ENCODE results near the gene TRANK1. TPM values are rescaled to one million over a fixed set of nuclear protein-coding genes. Genes with fewer than 3 reads are reported as not detected.
"Not testable (repeated sequence)": the region's sequence is repeated elsewhere in the genome, so short reads cannot be mapped to it uniquely, and the experiment has no call there.

Gene TRANK1
- total RNA-seq, 2 donors from 2014 or later, result 54.0 to 144 TPM

DNA sequence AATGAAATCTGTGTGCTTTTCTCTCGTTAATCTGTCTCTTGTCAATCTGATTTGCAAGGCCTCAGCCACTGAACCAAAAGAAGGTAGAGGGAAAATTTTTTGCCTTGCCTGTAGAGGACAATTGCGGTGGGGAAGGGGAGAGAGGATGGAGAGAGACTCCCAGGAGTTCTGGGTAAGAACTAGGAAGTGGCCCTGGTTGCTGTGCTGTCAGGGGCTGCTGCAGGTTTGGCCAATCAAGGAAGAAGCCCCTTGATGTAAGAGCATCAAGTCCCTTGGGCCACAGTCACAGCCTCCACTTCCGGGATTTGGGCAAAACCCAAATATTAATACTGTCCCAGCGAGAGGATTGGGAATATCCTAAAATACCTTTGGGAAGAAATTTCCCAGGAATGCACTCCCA lies 43.3 kb downstream of the TRANK1 start:
- intact Hi-C loops (cut with DNase I, micrococcal nuclease), result no loop called here
- DNase-seq (no peak), ATAC-seq (no peak)

DNA sequence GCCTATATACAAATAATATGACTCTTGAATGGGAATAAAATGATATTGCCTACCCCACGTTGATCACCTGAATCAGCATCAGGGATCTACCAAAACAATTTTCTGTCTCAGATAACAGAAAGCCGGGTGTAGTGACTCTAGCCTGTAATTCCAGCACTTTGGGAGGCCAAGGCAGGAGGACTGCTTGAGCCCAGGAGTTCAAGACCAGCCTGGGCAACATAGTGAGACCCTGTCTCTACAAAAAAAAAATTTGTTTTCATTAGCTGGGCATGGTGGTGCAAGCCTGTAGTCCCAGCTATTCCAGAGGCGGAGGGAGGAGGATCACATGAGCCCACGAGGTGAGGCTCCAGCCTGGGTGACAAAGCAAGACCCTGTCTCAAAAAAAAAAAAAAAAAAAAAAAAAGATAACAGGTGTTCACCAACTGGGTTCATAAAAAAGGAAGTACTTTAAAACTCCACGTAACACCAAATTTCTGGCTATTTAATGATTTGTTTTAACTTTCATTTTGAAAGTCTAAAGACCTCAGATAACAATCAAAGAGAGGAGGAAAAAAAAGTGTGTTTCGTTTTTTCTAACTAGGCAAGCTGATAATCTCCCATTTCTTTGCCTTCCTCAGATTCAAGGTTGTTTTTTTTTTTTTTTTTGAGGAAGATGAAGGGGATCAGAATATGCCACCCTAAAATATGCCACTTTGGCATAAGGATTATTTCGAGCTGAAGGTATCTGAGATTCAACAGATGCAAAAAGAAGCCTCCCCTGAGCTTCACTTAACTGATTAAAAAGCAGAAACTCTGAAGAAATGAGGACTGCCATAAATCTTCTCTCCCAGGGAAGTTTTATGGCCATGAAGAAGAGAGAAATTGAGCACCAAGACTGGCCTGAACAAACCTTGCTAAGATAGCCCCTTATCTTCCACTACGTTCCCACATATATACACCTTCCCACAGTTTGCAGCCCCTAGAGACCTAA lies 44.1 kb downstream of the TRANK1 start:
- DNase-seq (no peak), ATAC-seq (no peak)
- intact Hi-C loops (cut with DNase I, micrococcal nuclease), result no loop called here

DNA sequence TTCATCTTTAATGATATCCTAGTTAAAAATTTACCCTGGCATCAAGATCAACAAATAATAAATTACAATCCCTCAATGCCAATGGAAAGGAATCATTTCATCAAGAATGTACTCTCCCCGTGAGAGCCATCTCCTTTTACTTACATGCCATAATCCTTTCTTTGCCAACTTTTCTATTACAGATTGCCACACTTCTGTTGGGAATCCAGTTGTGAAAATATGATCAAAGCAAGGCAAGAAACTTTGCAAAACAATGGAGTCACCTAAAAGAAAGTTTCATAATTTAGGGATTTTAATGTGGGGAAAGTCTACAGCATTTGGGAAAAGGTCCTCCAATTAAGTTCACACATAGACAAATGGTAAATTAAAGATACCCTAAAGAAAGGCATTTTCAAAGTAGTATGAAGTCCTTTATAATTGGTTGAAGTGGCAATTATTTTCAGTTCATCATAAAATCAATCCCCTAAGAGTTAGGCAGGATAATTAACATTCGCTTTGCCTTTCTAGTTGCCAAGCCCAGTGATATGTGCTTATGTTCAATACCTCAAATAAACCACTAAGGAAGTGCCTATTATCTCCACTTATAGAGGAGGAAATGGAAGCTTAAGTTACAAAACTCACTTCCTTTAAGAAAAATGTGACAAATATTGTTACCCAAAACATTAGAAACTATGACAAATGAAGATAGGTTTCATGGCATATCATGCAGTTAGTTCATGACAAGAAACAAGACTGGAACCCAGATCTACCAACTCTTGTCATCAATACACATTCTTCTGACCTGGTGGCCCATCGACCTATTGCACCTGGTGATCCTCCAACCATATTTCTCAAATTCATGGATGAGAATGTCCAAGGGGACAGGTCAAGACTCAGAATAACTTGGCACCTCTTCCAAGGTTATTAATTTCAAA lies 49.1 kb downstream of the TRANK1 start:
- DNase-seq (no peak), ATAC-seq (no peak)
- intact Hi-C loops (cut with DNase I, micrococcal nuclease), result no loop called here

DNA sequence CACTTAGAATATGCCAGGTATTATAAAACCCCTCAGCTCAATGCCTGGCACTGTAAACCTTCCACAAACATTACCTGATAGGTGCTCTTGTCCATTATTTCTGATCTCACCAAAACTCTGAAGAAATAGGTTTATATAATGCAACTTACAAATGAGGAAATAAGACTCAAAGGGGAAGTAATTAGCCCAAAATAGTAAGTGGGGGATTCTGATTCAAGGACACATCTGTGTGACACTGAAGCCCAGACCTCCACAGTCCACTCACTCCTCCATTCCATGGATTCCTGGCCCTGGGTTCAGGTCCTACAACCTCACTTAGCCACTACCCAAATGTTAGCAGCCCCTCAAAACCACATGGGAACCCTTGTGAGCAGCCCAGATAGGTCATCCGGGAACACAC lies 49.9 kb downstream of the TRANK1 start:
- ATAC-seq, result no peak
- DNase-seq, result no peak

DNA sequence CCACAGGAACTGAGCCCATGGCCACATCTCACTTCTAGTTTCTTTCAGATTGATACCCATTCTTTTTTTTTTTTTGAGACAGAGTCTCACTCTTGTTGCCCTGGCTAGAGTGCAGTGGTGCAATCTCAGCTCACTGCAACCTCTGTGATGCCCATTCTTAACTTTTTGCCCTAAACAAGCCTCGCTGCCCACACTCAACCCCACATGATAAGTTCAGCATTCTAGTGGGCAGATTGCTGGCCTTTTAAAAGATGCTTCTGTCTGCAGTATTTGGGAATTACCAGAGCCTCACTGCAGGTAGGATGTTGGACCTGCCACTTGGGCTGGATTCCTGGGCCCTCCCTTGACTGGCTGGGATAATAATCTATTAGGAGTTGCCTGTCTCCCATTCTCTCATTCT lies 51.0 kb downstream of the TRANK1 start:
- DNase-seq (no peak), ATAC-seq (no peak)
- intact Hi-C loops (cut with DNase I, micrococcal nuclease), result no loop called here

More for the DNA sequence above, 49.9 kb downstream of the TRANK1 start:
- intact Hi-C loops (cut with DNase I, micrococcal nuclease), result no loop called here

DNA sequence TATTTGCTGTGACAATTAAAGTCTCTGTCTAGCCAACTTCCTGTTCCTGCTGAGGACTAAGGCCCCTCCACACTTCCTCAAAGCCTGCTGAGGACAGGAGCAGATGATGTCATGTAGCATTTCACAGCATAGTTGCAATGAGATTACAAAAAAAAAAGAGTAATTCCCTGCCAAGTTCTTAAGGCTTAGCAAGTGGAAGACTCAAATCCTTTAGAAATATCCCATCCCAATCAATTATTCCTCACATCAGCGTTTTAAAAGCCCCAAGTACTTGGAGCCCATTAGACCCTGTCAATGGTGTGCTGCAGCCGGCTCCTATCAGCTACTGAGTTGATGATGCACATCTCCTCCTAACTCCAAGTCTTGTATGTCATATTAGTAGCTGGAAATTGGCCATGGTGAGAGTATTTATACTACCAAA lies 51.7 kb downstream of the TRANK1 start:
- ATAC-seq, result peak; percentile 92
- intact Hi-C loops (cut with DNase I, micrococcal nuclease), result no loop called here
- DNase-seq, result no peak

DNA sequence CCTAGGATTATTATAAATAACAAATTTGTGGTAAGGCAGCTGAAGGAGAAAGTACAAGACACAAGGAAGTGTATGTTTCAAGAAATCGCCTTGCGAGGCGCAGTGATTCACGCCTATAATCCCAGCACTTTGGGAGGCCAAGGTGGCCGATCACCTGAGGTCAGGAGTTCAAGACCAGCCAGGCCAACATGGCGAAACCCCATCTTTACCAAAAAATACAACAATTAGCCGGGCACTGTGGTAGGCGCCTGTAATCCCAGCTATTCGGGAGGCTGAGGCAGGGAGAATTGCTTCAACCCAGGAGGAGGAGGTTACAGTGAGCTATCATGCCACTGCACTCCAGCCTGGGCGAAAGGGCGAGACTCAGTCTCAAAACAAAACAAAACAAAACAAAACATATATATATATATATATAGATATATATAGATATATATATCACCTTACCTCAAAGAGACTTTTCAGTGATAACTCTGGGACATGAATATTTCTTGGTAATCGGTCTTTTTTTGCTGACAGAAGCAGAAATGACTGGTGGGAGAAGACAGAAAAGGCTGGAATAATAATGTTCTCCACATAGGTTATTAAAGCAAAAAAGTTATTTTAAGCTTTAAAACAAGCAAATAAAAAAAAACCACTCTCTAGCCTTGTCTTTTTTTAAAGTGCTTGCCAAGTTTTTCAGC lies 52.3 kb downstream of the TRANK1 start:
- no peak for DNase-seq
- intact Hi-C loops (cut with DNase I, micrococcal nuclease), result no loop called here
- ATAC-seq, result no peak

DNA sequence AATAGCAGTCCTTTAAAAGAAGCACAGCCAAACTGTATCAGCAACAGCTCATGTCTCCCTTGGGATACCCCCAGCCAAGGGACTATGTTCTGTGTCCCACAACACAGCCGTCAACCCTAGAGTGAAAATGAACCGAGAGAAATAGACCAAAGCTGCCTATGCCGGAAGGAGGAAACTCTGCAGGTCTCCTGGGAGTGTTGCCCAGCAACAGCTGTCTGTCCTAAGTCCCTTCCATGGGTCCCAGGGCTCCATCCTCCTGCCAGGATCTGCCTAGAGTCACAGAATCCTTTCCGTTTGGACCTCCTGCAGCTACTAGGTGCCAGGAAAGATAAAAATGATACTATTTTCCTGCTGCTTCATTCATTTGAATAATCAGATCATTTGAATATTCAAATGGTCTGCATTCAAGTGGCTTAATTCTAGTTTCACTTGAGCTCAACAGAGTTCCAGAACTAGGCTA lies 53.1 kb downstream of the TRANK1 start:
- DNase-seq (no peak), ATAC-seq (no peak)
- intact Hi-C loops (cut with DNase I, micrococcal nuclease), result no loop called here

DNA sequence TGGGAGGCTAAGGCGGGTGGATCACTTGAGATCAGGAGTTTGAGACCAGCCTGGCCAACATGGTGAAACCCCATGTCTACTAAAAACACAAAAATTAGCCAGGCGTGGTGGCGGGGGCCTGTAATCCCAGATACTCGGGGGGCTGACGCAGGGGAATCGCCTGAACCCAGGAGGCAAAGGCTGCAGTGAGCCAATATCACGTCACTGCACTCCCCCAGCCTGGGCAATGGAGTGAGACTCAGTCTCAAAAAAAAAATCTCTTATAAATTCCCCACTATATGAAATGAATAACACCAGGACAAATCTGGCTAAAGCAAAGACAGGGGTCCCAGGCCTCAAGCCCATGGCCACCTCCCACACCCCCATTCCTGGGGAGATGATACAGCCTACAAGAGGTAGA lies 53.8 kb downstream of the TRANK1 start:
- DNase-seq; ATAC-seq; intact Hi-C loops (cut with DNase I, micrococcal nuclease): not testable (repeated sequence)

DNA sequence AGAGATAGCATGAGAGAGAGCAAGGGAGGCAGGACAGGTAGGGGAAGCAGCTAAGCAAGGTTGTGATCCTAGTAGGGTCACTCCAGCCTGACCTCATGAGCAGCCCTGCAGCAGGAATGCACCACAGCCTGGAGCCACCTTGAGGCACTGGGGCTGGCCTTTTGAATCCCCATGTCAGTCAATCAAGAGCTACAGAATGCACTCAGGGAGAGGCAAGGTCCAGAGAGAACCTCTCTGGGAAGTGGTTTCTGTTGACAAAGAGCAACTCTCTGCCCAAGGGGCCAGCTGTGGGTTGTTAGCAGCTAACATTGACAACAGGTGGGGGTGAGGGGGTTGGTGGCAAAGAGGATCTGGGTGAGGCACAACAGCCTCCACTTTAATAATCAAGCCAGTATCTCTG lies 54.6 kb downstream of the TRANK1 start:
- ATAC-seq (no peak), DNase-seq (no peak)
- intact Hi-C loops (cut with DNase I, micrococcal nuclease), result no loop called here

DNA sequence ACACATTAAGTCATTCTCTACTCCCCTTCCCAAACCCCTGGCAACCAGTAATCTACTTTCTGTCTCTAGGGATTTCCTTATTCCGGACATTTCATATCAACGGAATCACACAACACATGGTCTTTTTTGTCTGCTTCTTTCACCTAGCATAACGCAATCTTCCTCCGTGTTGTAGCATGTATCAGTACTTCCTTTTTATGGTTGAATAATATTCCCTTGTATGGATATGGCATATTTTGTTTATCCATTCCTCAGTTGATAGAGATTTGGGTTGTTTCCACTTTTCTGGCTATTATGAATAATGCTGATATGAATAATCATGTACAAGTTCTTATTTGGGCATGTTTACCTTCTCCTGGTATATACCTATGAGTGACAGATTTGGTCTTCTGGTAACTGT lies 63.1 kb downstream of the TRANK1 start:
- ATAC-seq, result no peak
- no peak for DNase-seq
- intact Hi-C loops (cut with DNase I, micrococcal nuclease), result no loop called here

DNA sequence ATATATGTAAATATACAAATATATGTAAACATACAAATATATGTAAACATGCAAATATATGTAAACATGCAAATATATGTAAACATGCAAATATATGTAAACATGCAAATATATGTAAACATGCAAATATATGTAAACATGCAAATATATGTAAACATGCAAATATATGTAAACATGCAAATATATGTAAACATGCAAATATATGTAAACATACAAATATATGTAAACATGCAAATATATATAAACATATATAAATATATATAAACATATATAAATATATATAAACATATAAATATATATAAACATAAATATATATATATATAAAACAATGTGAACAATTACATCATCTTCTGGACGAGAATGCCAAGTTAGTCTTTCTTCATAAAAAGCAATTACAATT lies 65.0 kb downstream of the TRANK1 start:
- intact Hi-C loops (cut with DNase I, micrococcal nuclease); ATAC-seq; DNase-seq: not testable (repeated sequence)

DNA sequence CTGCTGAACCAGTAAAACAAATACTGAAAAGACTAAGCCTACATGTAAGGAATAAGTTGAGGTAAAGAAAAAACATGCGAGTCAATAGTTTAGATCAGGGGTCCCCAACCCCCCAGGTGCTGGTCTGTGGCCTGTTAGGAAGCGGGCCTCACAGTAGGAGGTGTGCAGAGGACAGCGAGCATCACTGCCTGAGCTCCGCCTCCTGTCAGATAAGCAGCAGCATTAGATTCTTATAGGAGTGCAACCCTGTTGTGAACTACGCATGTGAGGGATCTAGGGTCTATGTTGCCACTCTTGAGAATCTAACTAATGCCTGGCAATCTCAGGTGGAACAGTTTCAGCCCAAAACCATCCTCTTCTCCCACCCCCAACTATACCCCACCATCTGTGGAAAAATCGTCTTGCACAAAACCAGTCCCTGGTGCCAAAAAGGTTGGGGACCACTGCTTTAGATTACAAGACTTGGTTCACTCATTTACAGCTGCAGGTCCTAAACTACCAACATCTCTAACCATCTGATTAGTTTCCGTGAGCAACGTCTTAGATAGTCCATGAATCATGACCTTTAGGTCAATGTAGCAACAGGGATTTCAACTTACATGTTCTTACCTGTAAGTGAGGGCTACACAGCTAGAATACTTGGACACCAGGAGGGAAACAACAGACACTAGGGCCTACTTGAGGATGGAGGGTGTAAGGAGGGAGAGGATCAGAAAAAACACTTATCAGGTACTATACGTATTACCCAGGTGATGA lies 66.7 kb downstream of the TRANK1 start:
- ATAC-seq, result no peak
- intact Hi-C loops (cut with DNase I, micrococcal nuclease), result no loop called here
- no peak for DNase-seq

DNA sequence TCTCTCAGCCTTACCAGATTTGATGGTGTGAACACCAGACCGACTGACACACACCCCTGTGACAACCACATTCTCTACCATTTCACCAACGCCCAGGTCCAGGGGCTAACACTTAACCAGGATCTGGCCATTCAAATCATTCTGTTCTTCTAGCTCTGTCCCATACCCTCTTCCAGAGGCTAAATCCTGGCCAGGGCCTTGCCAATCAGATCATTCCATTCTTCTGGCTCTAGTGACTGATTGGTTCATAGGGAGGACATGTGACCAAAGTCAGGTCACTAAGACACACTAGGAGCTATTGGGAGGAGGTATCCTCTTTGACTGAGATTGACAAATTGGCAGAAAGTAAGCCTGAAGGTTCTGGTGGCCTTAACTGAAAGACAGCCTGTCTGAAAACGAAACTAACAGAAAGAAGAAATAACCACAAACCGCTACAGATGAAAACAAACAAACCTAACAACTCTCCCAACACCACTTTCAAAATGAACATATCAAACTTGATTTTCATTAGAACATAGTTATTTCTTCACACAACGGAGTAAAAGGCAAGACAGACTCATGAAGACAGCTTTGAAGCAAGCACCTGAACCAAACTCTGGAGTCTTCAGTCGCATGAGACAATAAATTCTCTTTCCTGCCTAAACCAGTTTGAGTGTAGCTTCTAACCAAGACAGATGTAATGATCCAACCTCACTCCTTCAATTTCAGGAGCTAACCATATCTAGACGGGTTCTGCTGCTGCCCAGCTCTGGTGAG lies 68.5 kb downstream of the TRANK1 start:
- intact Hi-C loops (cut with DNase I, micrococcal nuclease), result no loop called here

DNA sequence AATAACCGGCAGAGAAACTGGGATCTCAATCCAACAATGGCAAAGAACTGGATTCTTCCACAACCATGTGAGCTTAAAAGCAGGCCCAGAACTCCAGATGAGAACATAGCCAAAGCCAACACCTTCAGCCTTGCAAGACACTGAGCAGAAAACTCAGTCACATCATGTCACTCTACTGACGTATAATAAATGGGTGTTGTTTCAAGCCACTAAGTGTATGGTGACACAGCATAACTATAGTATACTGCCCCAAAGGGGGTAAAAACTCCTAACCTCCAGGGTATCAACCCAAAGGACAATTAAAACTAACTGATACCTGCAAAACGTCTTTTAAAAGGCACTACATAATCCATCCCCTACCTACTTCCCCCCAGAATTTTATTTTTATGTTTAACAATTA lies 69.5 kb downstream of the TRANK1 start:
- intact Hi-C loops (cut with DNase I, micrococcal nuclease), result no loop called here

More for the DNA sequence above, 68.5 kb downstream of the TRANK1 start:
- ATAC-seq (peak; percentile 36), DNase-seq (no peak)

DNA sequence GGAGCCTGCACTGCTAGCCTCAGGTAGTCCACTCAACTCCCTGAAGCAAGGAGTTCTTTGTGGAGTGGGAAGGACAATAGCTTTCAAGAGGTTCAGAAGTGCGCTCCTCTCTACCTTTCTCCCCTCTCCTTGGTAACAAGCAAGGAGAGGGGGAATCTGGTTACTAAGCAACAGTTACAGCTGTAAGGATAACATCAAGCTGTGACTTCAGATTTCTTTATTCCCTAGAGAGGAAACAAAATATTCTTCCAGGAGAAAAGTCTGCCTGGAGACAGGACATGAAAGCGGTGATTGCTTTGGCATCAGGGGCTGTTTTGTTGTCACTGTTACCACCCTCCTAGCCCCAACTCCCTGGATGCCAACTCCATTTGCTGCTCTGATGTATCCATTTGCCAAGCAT lies 70.4 kb downstream of the TRANK1 start:
- no peak for DNase-seq
- no peak for ATAC-seq
- intact Hi-C loops (cut with DNase I, micrococcal nuclease), result loop anchor here in 1 of 2 donors (5.0 kb wide), 1 partner anchor 147 kb away; no protein-coding TSS in a partner anchor

More for the DNA sequence above, 69.5 kb downstream of the TRANK1 start:
- no peak for DNase-seq
- ATAC-seq, result no peak

DNA sequence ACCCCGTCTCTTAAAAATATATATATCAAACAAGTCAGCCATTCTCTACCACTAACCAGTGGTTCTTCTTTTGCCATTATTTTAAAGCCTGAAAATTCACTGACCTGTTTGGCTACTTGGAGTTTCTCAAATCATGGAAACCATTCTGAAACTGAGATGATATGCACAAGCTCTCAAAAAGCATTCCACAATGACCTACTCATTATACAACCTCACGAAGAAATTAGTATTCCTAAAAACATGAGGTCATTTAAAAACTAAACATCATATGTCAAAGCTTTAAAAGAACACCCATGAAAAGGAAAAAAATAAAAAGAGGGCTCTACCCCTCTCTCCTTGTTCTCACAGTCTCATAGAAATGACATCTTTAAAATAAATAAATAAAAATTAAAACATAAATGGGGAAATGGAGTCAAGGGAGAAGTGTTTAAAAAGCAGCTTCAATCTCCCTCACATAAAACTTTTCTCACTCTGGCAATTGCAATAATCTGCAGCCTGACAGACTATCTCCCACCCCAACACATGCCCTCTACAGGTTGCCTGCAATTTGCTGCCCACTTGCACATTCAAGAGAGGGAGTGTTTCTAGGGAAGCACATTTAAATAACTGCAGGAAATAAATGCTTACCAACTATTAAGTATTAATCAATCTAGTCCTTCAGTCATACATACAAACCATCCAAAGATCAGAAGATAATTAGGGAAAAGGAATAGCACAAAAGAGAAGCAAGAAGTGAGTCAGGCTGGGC lies 73.3 kb downstream of the TRANK1 start:
- intact Hi-C loops (cut with DNase I, micrococcal nuclease), result loop anchor here in 1 of 2 donors (5.0 kb wide), 1 partner anchor 144 kb away; no protein-coding TSS in a partner anchor
- ATAC-seq, result no peak

More for the DNA sequence above, 73.3 kb downstream of the TRANK1 start:
- no peak for DNase-seq
